ENCODE data around the gene DEXI.

GRCh38 chr16:10926094-10926493 is 16.2 kb downstream of the DEXI start:
- no peak for TF ChIP-seq RAD21 (IDR thresholded peaks at IDR 0.05; ENCODE audit: low read length)
- no peak for TF ChIP-seq CTCF (conservative IDR thresholded peaks at IDR 0.05; ENCODE audit: low read depth, low read length)
- TF ChIP-seq RFX5 (IDR thresholded peaks at IDR 0.05; ENCODE audit: low read depth, low read length), result no peak
- no peak for TF ChIP-seq POLR2A (IDR thresholded peaks at IDR 0.05; ENCODE audit: low read depth, low read length)
- no peak for TF ChIP-seq MAFK (IDR thresholded peaks at IDR 0.05; ENCODE audit: low read depth, low read length)
- no peak for TF ChIP-seq SMC3 (IDR thresholded peaks at IDR 0.05; ENCODE audit: low read depth, low read length)
- TF ChIP-seq MXI1 (IDR thresholded peaks at IDR 0.05; ENCODE audit: borderline replicate concordance, low read depth, low read length), result no peak
- TF ChIP-seq USF2 (IDR thresholded peaks at IDR 0.05; ENCODE audit: low read depth, low read length), result no peak
